Fibroblast of lung (primary cell): Measurements from ENCODE around the gene AGPAT4. TPM values are rescaled to one million over a fixed set of nuclear protein-coding genes. Genes with fewer than 3 reads are reported as not detected.

Experiments used
- DNase-seq, 2 donors: peaks; one replicate each; pipeline versions ENCODE4 v3.0.0 to v3.0.0-alpha.2; 2010; ENCODE audit warnings: low read depth in 2 of 2
- H2AFZ ChIP-seq: 2 replicates; pipeline ENCODE4 v1.5.1; 2012; ENCODE audit warnings: low read length, control low read depth, inconsistent platforms
- H3K27ac ChIP-seq: 2 replicates; pipeline ENCODE4 v1.5.1; 2011; ENCODE audit warnings: low read length, control low read depth; ENCODE audit not compliant: insufficient read depth
- H3K27me3 ChIP-seq: 2 replicates; pipeline ENCODE4 v1.5.1; 2011; ENCODE audit warnings: mild to moderate bottlenecking, low read length; ENCODE audit not compliant: control insufficient read depth, insufficient read depth
- H3K36me3 ChIP-seq: 2 replicates; pipeline ENCODE4 v1.5.1; 2011; ENCODE audit warnings: low read length; ENCODE audit not compliant: control insufficient read depth, insufficient read depth
- H3K4me1 ChIP-seq: 2 replicates; pipeline ENCODE4 v1.5.1; 2011; ENCODE audit warnings: low read length; ENCODE audit not compliant: control insufficient read depth, insufficient read depth; ENCODE audit errors: extremely low read depth
- H3K4me2 ChIP-seq: 2 replicates; pipeline ENCODE4 v1.5.1; 2011; ENCODE audit warnings: low read length, control low read depth; ENCODE audit not compliant: insufficient read depth; ENCODE audit errors: extremely low read depth
- H3K4me3 ChIP-seq, 4 experiments: fragments of 200-600 bp in 1 of 4; sonication (generic) in 1 of 4; replicated peaks in 1 of 4; 2 replicates each; pipeline ENCODE4 v1.5.1; 2011 to 2016; ENCODE audit warnings: low read length in 4 of 4, low read depth in 3 of 4, mild to moderate bottlenecking in 3 of 4, control low read depth in 2 of 4, inconsistent platforms in 1 of 4, mixed read lengths in 1 of 4; ENCODE audit not compliant: insufficient read depth in 1 of 4; ENCODE audit errors: control extremely low read depth in 1 of 4
- H3K79me2 ChIP-seq: 2 replicates; pipeline ENCODE4 v1.5.1; 2012; ENCODE audit warnings: mild to moderate bottlenecking, low read length, inconsistent platforms; ENCODE audit not compliant: control insufficient read depth, insufficient read depth
- H3K9ac ChIP-seq: 2 replicates; pipeline ENCODE4 v1.5.1; 2011; ENCODE audit warnings: mild to moderate bottlenecking, low read length, control low read depth; ENCODE audit not compliant: insufficient read depth
- H3K9me3 ChIP-seq: 2 replicates; pipeline ENCODE4 v1.5.1; 2012; ENCODE audit warnings: low read depth, low read length; ENCODE audit not compliant: control insufficient read depth, insufficient read depth
- H4K20me1 ChIP-seq: 2 replicates; pipeline ENCODE4 v1.5.1; 2011; ENCODE audit warnings: low read length; ENCODE audit not compliant: control insufficient read depth, insufficient read depth; ENCODE audit errors: extremely low read depth
- CTCF ChIP-seq, 2 donors: IDR thresholded peaks in 1 of 2; conservative IDR thresholded peaks in 1 of 2; 1 replicate in 1 of 2; 2 replicates in 1 of 2; pipeline ENCODE4 v1.5.1; 2011 to 2012; ENCODE audit warnings: low read length in 2 of 2, control low read depth in 1 of 2, inconsistent platforms in 1 of 2, low read depth in 1 of 2, mild to moderate bottlenecking in 1 of 2
- EZH2 ChIP-seq: IDR thresholded peaks from 2 replicates; pipeline ENCODE4 v1.5.1; 2012; ENCODE audit warnings: low read length, control low read depth, mild to moderate bottlenecking; ENCODE audit errors: missing control alignments
- polyA plus RNA-seq, 2 donors: library from polyadenylated mRNA; depleted of rRNA in 1 of 2; stranded (reverse) in 1 of 2; unstranded in 1 of 2; fragments of >200 nt; gene quantifications; 2 replicates each; pipeline ENCODE4 v1.2.1, GENCODE V29; 2011 to 2012; ENCODE audit warnings: missing spikeins in 1 of 2
- total RNA-seq: library from RNA; depleted of rRNA; stranded (reverse); fragments of >200 nt; gene quantifications from 2 replicates; pipeline ENCODE4 v1.2.1, GENCODE V29; 2014

The AGPAT4 gene
- total and polyA plus RNA-seq, 2 donors (not counting 1 experiment from before 2014, with no cell fraction given), result 4.7 to 8.4 TPM

- H3K4me3 ChIP-seq, result no peak overlapping the region
- H3K4me2 ChIP-seq, result no peak overlapping the region
- DNase-seq, result peak in 1 of 2 donors; percentile 23
- no peak overlapping the region for H3K9ac ChIP-seq
- no peaks in the 10 kb centered on the region for H3K79me2 ChIP-seq
- TF ChIP-seq EZH2 (no peak), CTCF (conservative IDR thresholded peaks at IDR 0.05 in 1 of 2, IDR thresholded peaks at IDR 0.05 in 1 of 2; ENCODE audit: low read depth in 1 of 2, low read length in 2 of 2) (peak; percentile 10 to 29)
- peaks cover 4% of the 10 kb centered on the region for H3K4me1 ChIP-seq
- no peaks in the 10 kb centered on the region for H3K27me3 ChIP-seq
- peaks cover 3% of the 10 kb centered on the region for H3K36me3 ChIP-seq
- H3K9me3 ChIP-seq, result no peaks in the 10 kb centered on the region
- no peak overlapping the region for H3K27ac ChIP-seq
- H2AFZ ChIP-seq, result no peak overlapping the region
- H4K20me1 ChIP-seq, result no peaks in the 10 kb centered on the region
These were observed 172.3 kb downstream of the AGPAT4 start for GRCh38 chr6:161101517-161101916.

- Histone ChIP-seq H2AFZ (no peak overlapping the region), H3K4me2 (no peak overlapping the region), H3K9ac (no peak overlapping the region), H3K36me3 (peaks cover 3% of the 10 kb centered on the region), H3K27ac (no peak overlapping the region), H3K4me1 (peaks cover under 1% of the 10 kb centered on the region), H4K20me1 (no peaks in the 10 kb centered on the region), H3K27me3 (no peaks in the 10 kb centered on the region), H3K79me2 (no peaks in the 10 kb centered on the region), H3K4me3 (no peak overlapping the region), H3K9me3 (no peaks in the 10 kb centered on the region)
- no peak for TF ChIP-seq EZH2
- TF ChIP-seq CTCF (conservative IDR thresholded peaks at IDR 0.05 in 1 of 2, IDR thresholded peaks at IDR 0.05 in 1 of 2; ENCODE audit: low read depth in 1 of 2, low read length in 2 of 2), result no peak
- no peak for DNase-seq
These were observed 173.8 kb downstream of the AGPAT4 start for GRCh38 chr6:161100072-161100471.

GRCh38 chr6:161095916-161096315, 177.9 kb downstream of the AGPAT4 start:
- H3K36me3 ChIP-seq, result peaks cover 3% of the 10 kb centered on the region
- H3K27me3 ChIP-seq, result no peaks in the 10 kb centered on the region
- H3K27ac ChIP-seq, result no peak overlapping the region
- no peak for DNase-seq
- H3K4me2 ChIP-seq, result no peak overlapping the region
- no peaks in the 10 kb centered on the region for H3K9me3 ChIP-seq
- H3K4me3 ChIP-seq, result no peak overlapping the region
- TF ChIP-seq EZH2 (no peak), CTCF (conservative IDR thresholded peaks at IDR 0.05 in 1 of 2, IDR thresholded peaks at IDR 0.05 in 1 of 2; ENCODE audit: low read depth in 1 of 2, low read length in 2 of 2) (no peak)
- H2AFZ ChIP-seq, result no peak overlapping the region
- no peak overlapping the region for H3K9ac ChIP-seq
- H4K20me1 ChIP-seq, result peaks cover 2% of the 10 kb centered on the region
- no peaks in the 10 kb centered on the region for H3K4me1 ChIP-seq
- H3K79me2 ChIP-seq, result no peaks in the 10 kb centered on the region
